Measurements from ENCODE around the gene PPP4R3B.

- TF ChIP-seq POLR2A (IDR thresholded peaks at IDR 0.05; ENCODE audit: low read length), result no peak
- no peak for TF ChIP-seq GATA1 (IDR thresholded peaks at IDR 0.05; ENCODE audit: low read depth, low read length)
Measured at GRCh38 chr2:55636831-55637230, 19.4 kb upstream of the PPP4R3B start.
